ENCODE measurements around the gene ZNF423. TPM values are rescaled to one million over a fixed set of nuclear protein-coding genes. Genes with fewer than 3 reads are reported as not detected.
A peak's percentile ranks its signal among the peaks of the same experiment; 100 is the strongest.
"Not testable (repeated sequence)": the region's sequence is repeated elsewhere in the genome, so short reads cannot be mapped to it uniquely, and the experiment has no call there.

ZNF423 gene
- total RNA-seq, 1 experiment from 2014 or later, result 43.6 TPM

GRCh38 chr16:49574826-49575225 lies 281.1 kb downstream of the ZNF423 start:
- Histone ChIP-seq H3K4me3 (ENCODE audit: insufficient read depth, low read depth, low read length) (no peak overlapping the region), H3K27me3 (ENCODE audit: control insufficient read depth, insufficient read depth, low read length) (no peaks in the 10 kb centered on the region), H3K36me3 (replicated peaks; ENCODE audit: control insufficient read depth, insufficient read depth, low read length) (no peaks in the 10 kb centered on the region)
- no peak for DNase-seq

- no peak for DNase-seq
- H3K27me3 ChIP-seq (ENCODE audit: control insufficient read depth, insufficient read depth, low read length), result no peaks in the 10 kb centered on the region
- no peak overlapping the region for H3K4me3 ChIP-seq (ENCODE audit: insufficient read depth, low read depth, low read length)
- no peaks in the 10 kb centered on the region for H3K36me3 ChIP-seq (replicated peaks; ENCODE audit: control insufficient read depth, insufficient read depth, low read length)
These were observed 288.0 kb downstream of the ZNF423 start for GRCh38 chr16:49567950-49568349.

DNA sequence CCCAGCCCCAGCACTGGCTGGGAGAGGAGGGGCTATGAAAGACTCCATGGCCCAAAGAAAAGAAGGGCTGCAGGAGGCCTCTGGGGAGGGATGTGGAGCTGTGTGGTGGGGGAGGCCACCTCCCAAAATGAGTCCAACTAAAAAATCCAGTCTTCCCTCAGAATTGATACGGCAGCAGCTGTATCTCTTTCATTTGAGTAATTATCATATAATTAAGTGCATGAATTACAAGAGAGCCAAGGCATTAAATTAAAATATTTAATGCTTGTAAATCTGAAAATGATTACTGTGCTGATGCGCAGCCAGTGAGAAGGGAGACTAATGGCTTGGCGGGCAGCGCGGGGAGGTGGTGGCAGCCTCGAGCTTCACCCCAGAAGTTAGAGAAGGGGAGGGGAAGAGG lies 289.5 kb downstream of the ZNF423 start:
- Histone ChIP-seq H3K36me3 (replicated peaks; ENCODE audit: control insufficient read depth, insufficient read depth, low read length) (no peaks in the 10 kb centered on the region), H3K27me3 (ENCODE audit: control insufficient read depth, insufficient read depth, low read length) (no peaks in the 10 kb centered on the region), H3K4me3 (ENCODE audit: insufficient read depth, low read depth, low read length) (no peak overlapping the region)
- no peak for DNase-seq

DNA sequence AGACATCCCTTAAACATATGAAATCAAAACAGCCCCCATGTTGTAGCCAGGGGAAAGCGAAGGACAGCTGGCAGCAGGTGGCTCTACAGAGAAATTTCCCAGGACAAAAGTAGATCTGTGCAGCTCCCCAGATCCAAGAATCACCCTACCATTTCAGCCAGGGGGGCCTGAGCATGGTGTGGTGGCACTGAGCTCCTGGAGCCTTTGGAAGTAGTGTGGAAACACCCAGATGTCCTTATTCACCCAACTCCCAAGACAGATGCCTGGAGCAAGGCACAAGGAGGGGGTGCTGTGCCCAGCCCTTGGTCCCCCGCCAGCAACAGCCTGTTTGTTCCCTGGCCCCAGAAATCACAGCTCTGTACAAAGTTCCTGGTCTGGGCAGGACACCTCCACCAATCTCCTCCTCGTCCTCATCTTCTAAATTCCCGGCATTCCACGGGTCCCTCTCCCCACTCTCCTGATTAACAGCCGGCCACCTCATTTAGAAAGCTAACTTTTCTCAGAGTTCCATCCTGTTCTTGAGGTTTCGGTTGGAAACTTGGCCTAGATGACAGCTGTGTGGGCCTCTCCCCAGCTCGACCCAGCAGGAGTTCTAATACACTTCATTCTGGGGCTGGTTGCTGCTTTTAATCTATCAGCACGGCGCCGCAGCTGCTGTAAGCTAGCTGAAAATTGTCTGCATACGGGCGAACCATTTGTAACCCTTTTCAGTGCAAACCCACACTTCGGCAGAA lies 291.2 kb downstream of the ZNF423 start:
- Histone ChIP-seq H3K27me3 (ENCODE audit: control insufficient read depth, insufficient read depth, low read length) (no peaks in the 10 kb centered on the region), H3K4me3 (ENCODE audit: insufficient read depth, low read depth, low read length) (no peak overlapping the region), H3K36me3 (replicated peaks; ENCODE audit: control insufficient read depth, insufficient read depth, low read length) (no peaks in the 10 kb centered on the region)
- no peak for DNase-seq

- DNase-seq, result no peak
- no peaks in the 10 kb centered on the region for H3K36me3 ChIP-seq (replicated peaks; ENCODE audit: control insufficient read depth, insufficient read depth, low read length)
These were observed 292.2 kb downstream of the ZNF423 start for GRCh38 chr16:49563666-49564065.

GRCh38 chr16:49562894-49563293 lies 293.0 kb downstream of the ZNF423 start:
- not testable (repeated sequence) for H3K27me3 ChIP-seq (ENCODE audit: control insufficient read depth, insufficient read depth, low read length); H3K36me3 ChIP-seq (replicated peaks; ENCODE audit: control insufficient read depth, insufficient read depth, low read length); DNase-seq; H3K4me3 ChIP-seq (ENCODE audit: insufficient read depth, low read depth, low read length)

More at GRCh38 chr16:49563666-49564065, 292.2 kb downstream of the ZNF423 start:
- Histone ChIP-seq H3K27me3 (ENCODE audit: control insufficient read depth, insufficient read depth, low read length) (no peaks in the 10 kb centered on the region), H3K4me3 (ENCODE audit: insufficient read depth, low read depth, low read length) (no peak overlapping the region)

DNA sequence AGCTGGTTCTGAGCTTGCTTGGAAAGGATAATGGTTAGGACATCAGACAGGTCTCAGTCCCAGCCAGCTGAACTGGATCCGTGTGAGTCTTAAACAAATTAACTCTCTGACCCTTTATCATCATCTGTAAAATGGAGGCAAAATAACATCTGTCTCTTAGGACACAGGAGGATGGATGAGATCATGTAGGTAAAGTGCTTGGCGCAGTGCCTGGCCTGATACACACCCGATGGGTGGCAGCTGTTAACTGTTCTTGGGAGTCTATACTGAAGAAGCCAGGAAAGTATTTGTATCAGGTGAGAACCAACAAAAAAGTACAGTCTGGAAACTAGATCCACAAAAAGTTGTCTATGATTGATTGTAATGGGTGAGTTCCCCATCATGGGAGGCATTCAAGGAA lies 293.7 kb downstream of the ZNF423 start:
- Histone ChIP-seq H3K4me3 (ENCODE audit: insufficient read depth, low read depth, low read length) (no peak overlapping the region), H3K27me3 (ENCODE audit: control insufficient read depth, insufficient read depth, low read length) (no peaks in the 10 kb centered on the region), H3K36me3 (replicated peaks; ENCODE audit: control insufficient read depth, insufficient read depth, low read length) (no peaks in the 10 kb centered on the region)
- no peak for DNase-seq

GRCh38 chr16:49560004-49560830 lies 295.7 kb downstream of the ZNF423 start:
- Histone ChIP-seq H3K27me3 (ENCODE audit: control insufficient read depth, insufficient read depth, low read length) (no peaks in the 10 kb centered on the region), H3K36me3 (replicated peaks; ENCODE audit: control insufficient read depth, insufficient read depth, low read length) (no peaks in the 10 kb centered on the region), H3K4me3 (ENCODE audit: insufficient read depth, low read depth, low read length) (no peak overlapping the region)
- DNase-seq, result no peak

GRCh38 chr16:49559242-49559641 lies 296.7 kb downstream of the ZNF423 start:
- no peaks in the 10 kb centered on the region for H3K27me3 ChIP-seq (ENCODE audit: control insufficient read depth, insufficient read depth, low read length)

DNA sequence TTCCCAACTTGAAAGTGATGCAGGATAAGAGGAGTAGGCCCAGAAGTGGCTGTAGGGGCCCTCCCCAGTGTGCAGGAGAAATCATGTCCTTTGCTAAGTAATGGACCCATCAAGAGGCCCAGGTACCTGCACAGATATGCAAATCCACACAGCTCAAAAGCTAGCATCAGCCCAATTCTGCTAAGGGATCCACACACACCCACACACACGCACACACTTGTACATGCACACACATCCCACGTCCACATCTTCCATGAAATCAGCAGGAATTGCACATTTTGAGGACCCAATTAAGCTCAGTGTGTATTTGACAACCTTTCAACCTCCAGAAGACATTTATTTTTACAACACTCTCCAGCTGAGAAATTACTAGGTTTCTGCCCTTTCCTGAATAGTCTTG lies 297.5 kb downstream of the ZNF423 start:
- Histone ChIP-seq H3K4me3 (ENCODE audit: insufficient read depth, low read depth, low read length) (no peak overlapping the region), H3K27me3 (ENCODE audit: control insufficient read depth, insufficient read depth, low read length) (no peaks in the 10 kb centered on the region), H3K36me3 (replicated peaks; ENCODE audit: control insufficient read depth, insufficient read depth, low read length) (no peaks in the 10 kb centered on the region)
- DNase-seq, result no peak

More at GRCh38 chr16:49559242-49559641, 296.7 kb downstream of the ZNF423 start:
- Histone ChIP-seq H3K36me3 (replicated peaks; ENCODE audit: control insufficient read depth, insufficient read depth, low read length) (no peaks in the 10 kb centered on the region), H3K4me3 (ENCODE audit: insufficient read depth, low read depth, low read length) (no peak overlapping the region)
- no peak for DNase-seq

DNA sequence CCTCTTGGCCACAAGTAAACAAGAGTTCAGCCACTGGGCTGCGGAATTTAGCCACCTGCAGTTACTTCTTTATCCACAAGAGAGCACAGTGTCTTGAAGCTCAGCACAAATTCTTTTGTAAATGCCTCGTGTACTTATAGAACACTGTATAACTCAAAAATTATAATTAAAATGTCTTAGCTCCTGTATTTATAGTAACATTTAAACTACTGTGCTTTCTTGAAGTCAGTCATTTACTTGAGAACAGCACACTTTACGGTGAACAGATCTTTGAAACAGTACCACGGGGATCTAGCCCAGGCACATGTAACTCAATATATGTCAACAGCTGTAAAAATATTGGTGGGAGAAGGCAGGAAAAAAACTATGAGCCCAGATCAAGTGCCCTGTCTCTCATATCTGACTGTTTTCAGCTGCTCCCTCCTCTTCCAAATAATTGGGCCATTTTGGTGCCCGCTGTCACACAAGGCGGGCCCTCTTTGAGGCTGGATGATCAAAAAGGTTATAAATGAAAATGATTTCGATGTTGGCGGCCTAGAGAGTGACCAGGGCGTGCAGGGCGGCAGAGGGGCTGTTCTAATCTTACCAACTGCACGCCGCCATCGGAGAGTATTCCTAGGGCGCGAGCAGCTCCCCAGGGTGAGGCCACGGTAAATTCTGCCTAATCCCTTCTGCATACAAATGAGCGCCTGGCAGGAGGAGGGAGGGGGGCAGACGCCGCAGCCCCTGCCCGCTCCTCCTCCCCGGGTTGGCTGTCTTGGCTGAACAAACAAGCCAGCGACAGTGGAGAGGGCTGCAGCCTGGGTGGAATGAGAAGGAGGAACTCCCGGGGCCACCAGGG lies 299.1 kb downstream of the ZNF423 start:
- Histone ChIP-seq H3K27me3 (ENCODE audit: control insufficient read depth, insufficient read depth, low read length) (no peaks in the 10 kb centered on the region), H3K36me3 (replicated peaks; ENCODE audit: control insufficient read depth, insufficient read depth, low read length) (no peaks in the 10 kb centered on the region), H3K4me3 (ENCODE audit: insufficient read depth, low read depth, low read length) (no peak overlapping the region)
- DNase-seq, result peak; percentile 96

DNA sequence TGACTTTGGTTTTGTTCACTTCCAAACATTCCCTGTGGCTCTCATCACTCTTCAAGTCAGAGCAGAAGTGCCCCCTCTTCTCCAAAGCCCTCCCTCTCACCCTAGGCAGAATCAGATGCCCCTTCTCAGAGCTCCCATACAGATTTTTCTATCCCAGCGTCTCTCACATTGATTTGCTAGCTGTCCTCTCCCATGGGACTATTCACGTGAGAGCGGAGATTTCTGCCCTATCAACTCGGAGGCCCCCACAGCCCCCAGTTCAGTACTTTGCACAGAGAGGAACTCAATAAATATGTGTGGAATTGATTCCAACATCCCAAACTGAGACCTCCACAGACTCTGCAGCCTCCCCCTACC lies 299.7 kb downstream of the ZNF423 start:
- no peaks in the 10 kb centered on the region for H3K36me3 ChIP-seq (replicated peaks; ENCODE audit: control insufficient read depth, insufficient read depth, low read length)
- H3K4me3 ChIP-seq (ENCODE audit: insufficient read depth, low read depth, low read length), result no peak overlapping the region
- DNase-seq, result no peak
- no peaks in the 10 kb centered on the region for H3K27me3 ChIP-seq (ENCODE audit: control insufficient read depth, insufficient read depth, low read length)

- no peak for DNase-seq
- H3K4me3 ChIP-seq (ENCODE audit: insufficient read depth, low read depth, low read length), result no peak overlapping the region
- no peaks in the 10 kb centered on the region for H3K36me3 ChIP-seq (replicated peaks; ENCODE audit: control insufficient read depth, insufficient read depth, low read length)
- H3K27me3 ChIP-seq (ENCODE audit: control insufficient read depth, insufficient read depth, low read length), result no peaks in the 10 kb centered on the region
These were observed 301.2 kb downstream of the ZNF423 start for GRCh38 chr16:49554681-49555080.

DNA sequence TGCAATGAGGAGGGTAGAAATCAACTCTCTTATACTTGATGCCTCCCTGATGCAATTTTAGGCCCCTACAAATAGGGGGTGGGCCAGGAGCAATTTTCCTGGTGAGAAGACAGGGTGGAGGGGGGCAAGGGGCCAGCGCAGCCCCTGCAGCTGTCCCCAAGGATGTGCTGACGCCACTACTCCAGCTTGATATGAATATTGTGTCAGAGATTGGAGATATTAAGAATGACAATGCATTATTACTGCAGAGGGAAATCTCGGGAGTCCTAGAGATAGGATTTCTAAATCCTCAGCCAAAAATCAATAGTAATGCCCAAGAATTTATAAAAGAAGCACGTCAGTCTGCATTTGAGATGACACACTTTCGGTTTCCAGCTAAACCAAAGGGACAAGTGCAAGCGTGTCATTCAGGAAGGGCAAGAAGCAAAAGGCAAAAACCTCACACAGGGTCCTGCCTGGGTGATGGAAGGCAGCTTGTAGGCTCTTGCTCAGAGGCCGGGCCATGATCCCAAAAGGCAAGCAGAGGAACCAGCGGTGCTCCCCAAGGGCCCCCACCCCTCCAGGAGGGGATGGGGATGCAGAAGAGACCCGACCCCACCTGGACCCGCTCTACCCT lies 303.5 kb downstream of the ZNF423 start:
- no peak overlapping the region for H3K4me3 ChIP-seq (ENCODE audit: insufficient read depth, low read depth, low read length)
- DNase-seq, result peak; percentile 38
- H3K27me3 ChIP-seq (ENCODE audit: control insufficient read depth, insufficient read depth, low read length), result no peaks in the 10 kb centered on the region
- no peaks in the 10 kb centered on the region for H3K36me3 ChIP-seq (replicated peaks; ENCODE audit: control insufficient read depth, insufficient read depth, low read length)

Measured in H7 (cell line).